Measurements from ENCODE around the gene ZNF343.

ZNF343 gene

DNA sequence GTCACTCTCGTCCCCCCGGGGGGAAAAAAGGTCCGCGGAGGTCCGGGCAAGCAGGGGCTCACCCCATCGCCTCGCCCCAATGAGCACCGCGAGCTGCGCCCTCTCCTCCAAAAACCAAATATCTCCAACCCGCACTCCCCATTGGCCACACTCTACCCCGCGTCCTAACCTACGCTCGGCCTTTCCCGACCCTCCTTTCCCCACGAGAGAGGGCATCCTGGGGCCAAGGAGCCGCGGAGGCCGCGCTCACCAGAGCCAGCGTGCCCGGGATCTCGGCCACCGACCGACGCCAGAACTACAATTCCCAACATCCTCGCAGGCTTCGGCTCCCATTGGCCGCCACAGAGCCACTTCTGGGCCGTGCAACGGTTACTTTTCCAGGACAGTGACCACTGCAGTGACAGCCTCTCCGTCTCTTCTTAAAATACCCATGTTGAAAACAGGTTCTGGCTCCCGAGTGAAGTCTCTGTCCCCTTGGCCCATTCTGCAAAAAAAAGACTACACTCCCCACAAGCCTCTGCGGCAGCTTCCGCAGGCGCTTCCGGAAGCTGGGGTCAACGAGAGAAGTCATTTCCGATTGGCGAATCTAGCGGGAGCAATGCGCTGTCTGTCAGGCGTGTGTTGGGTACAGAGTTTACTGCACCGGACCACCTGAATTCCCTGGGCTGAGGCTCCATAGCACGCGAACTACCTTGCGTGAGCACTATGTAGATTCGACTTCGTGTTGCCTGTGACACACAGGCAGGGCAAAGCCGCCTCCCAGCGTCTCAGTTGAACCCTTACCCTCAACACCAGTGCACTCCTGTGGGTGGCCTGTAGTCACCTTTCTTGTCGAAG is at the start of gene ZNF343:
ZNF343 (minus strand) TSS at position 285 of the 837 bp plus-strand sequence. CDS start 15,020 bp downstream, outside the sequence.
- no peaks in the 10 kb centered on the region for H3K36me3 ChIP-seq (ENCODE audit: insufficient read depth, low read length)
- H3K27ac ChIP-seq (ENCODE audit: low read depth, low read length), result peak within 1 kb of the TSS; percentile 55
- peak within 1 kb of the TSS; percentile 88 for H3K4me3 ChIP-seq (ENCODE audit: low read depth, low read length)
- H2AFZ ChIP-seq (ENCODE audit: low read length, unreplicated experiment), result peak within 1 kb of the TSS; percentile 96
- peaks cover 7% of the 10 kb centered on the region for H3K4me1 ChIP-seq (ENCODE audit: control insufficient read depth, insufficient read depth, low read length, unreplicated experiment)
- H3K27me3 ChIP-seq (ENCODE audit: insufficient read depth, low read length), result no peaks in the 10 kb centered on the region
- H3K79me2 ChIP-seq (ENCODE audit: control insufficient read depth, insufficient read depth, low read length, unreplicated experiment), result peaks cover 19% of the 10 kb centered on the region

GRCh38 chr20:2557873-2558580 is 49.3 kb upstream of the ZNF343 start:
- no peak overlapping the region for H2AFZ ChIP-seq (ENCODE audit: low read length, unreplicated experiment)
- no peaks in the 10 kb centered on the region for H3K36me3 ChIP-seq (ENCODE audit: insufficient read depth, low read length)
- no peaks in the 10 kb centered on the region for H3K4me1 ChIP-seq (ENCODE audit: control insufficient read depth, insufficient read depth, low read length, unreplicated experiment)
- no peaks in the 10 kb centered on the region for H3K79me2 ChIP-seq (ENCODE audit: control insufficient read depth, insufficient read depth, low read length, unreplicated experiment)
- H3K4me3 ChIP-seq (ENCODE audit: low read depth, low read length), result no peak overlapping the region
- peaks cover 88% of the 10 kb centered on the region for H3K27me3 ChIP-seq (ENCODE audit: insufficient read depth, low read length)
- H3K27ac ChIP-seq (ENCODE audit: low read depth, low read length), result no peak overlapping the region

- H3K27me3 ChIP-seq (ENCODE audit: insufficient read depth, low read length), result peaks cover 91% of the 10 kb centered on the region
- H3K27ac ChIP-seq (ENCODE audit: low read depth, low read length), result no peak overlapping the region
- no peaks in the 10 kb centered on the region for H3K4me1 ChIP-seq (ENCODE audit: control insufficient read depth, insufficient read depth, low read length, unreplicated experiment)
- H3K4me3 ChIP-seq (ENCODE audit: low read depth, low read length), result no peak overlapping the region
- no peaks in the 10 kb centered on the region for H3K79me2 ChIP-seq (ENCODE audit: control insufficient read depth, insufficient read depth, low read length, unreplicated experiment)
- H3K36me3 ChIP-seq (ENCODE audit: insufficient read depth, low read length), result no peaks in the 10 kb centered on the region
- no peak overlapping the region for H2AFZ ChIP-seq (ENCODE audit: low read length, unreplicated experiment)
Measured at GRCh38 chr20:2545594-2545993, 36.9 kb upstream of the ZNF343 start.

- Histone ChIP-seq H3K27me3 (ENCODE audit: insufficient read depth, low read length) (peaks cover 87% of the 10 kb centered on the region), H3K4me3 (ENCODE audit: low read depth, low read length) (no peak overlapping the region), H3K27ac (ENCODE audit: low read depth, low read length) (no peak overlapping the region), H2AFZ (ENCODE audit: low read length, unreplicated experiment) (no peak overlapping the region), H3K79me2 (ENCODE audit: control insufficient read depth, insufficient read depth, low read length, unreplicated experiment) (no peaks in the 10 kb centered on the region), H3K4me1 (ENCODE audit: control insufficient read depth, insufficient read depth, low read length, unreplicated experiment) (no peaks in the 10 kb centered on the region), H3K36me3 (ENCODE audit: insufficient read depth, low read length) (no peaks in the 10 kb centered on the region)
Measured at GRCh38 chr20:2544211-2544610, 35.5 kb upstream of the ZNF343 start.

- Histone ChIP-seq H3K79me2 (ENCODE audit: control insufficient read depth, insufficient read depth, low read length, unreplicated experiment) (no peaks in the 10 kb centered on the region), H3K36me3 (ENCODE audit: insufficient read depth, low read length) (no peaks in the 10 kb centered on the region), H3K4me1 (ENCODE audit: control insufficient read depth, insufficient read depth, low read length, unreplicated experiment) (no peaks in the 10 kb centered on the region), H3K27ac (ENCODE audit: low read depth, low read length) (no peak overlapping the region), H2AFZ (ENCODE audit: low read length, unreplicated experiment) (no peak overlapping the region), H3K27me3 (ENCODE audit: insufficient read depth, low read length) (peaks cover 89% of the 10 kb centered on the region), H3K4me3 (ENCODE audit: low read depth, low read length) (no peak overlapping the region)
Measured at GRCh38 chr20:2542361-2542760, 33.6 kb upstream of the ZNF343 start.

DNA sequence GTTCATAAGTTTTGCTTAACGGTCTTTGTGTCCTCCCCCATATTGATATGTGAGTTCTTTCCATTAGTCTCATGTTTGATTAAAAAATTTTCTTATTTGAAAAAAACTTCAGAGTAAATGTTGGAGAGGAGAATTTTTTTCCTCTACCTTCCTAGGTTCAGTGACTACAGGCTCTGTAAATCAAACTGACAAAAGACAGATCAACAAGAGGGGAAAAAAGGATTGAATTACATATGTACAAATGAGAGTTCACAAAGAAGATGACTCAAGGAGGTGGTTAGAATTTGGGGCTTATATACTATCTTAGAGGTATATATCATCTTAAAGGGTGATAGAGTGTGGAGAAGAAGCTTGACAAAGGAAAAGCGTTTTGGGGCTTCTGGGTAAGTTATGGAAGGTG is 33.2 kb upstream of the ZNF343 start:
- no peaks in the 10 kb centered on the region for H3K79me2 ChIP-seq (ENCODE audit: control insufficient read depth, insufficient read depth, low read length, unreplicated experiment)
- no peak overlapping the region for H3K4me3 ChIP-seq (ENCODE audit: low read depth, low read length)
- H3K27me3 ChIP-seq (ENCODE audit: insufficient read depth, low read length), result peaks cover 89% of the 10 kb centered on the region
- no peaks in the 10 kb centered on the region for H3K4me1 ChIP-seq (ENCODE audit: control insufficient read depth, insufficient read depth, low read length, unreplicated experiment)
- no peak overlapping the region for H3K27ac ChIP-seq (ENCODE audit: low read depth, low read length)
- H3K36me3 ChIP-seq (ENCODE audit: insufficient read depth, low read length), result no peaks in the 10 kb centered on the region
- H2AFZ ChIP-seq (ENCODE audit: low read length, unreplicated experiment), result no peak overlapping the region

- peaks cover 69% of the 10 kb centered on the region for H3K27me3 ChIP-seq (ENCODE audit: insufficient read depth, low read length)
- no peaks in the 10 kb centered on the region for H3K4me1 ChIP-seq (ENCODE audit: control insufficient read depth, insufficient read depth, low read length, unreplicated experiment)
- no peaks in the 10 kb centered on the region for H3K36me3 ChIP-seq (ENCODE audit: insufficient read depth, low read length)
Measured at GRCh38 chr20:2538931-2539720, 30.4 kb upstream of the ZNF343 start.

DNA sequence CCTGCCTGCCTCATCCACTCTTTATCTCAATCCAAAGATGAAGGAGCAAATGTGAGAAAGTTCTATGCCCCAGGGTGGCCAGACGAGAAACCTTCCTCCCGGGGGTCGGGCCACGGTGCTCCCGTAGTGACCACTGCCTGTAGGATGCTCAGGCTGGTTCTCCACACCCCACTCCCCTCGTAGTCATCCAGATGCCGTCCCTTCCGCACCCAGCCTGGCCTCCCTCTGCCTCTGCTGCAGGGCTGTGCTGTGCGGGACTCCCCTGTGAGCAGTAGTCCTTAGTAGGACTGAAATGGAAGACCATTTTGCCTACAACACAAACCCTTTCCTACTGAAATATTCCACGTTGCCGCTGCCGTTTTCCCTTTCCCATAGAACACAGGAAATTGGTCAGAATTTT is 29.6 kb upstream of the ZNF343 start:
- H3K4me3 ChIP-seq (ENCODE audit: low read depth, low read length), result no peak overlapping the region
- H2AFZ ChIP-seq (ENCODE audit: low read length, unreplicated experiment), result no peak overlapping the region
- H3K27me3 ChIP-seq (ENCODE audit: insufficient read depth, low read length), result peaks cover 70% of the 10 kb centered on the region
- H3K79me2 ChIP-seq (ENCODE audit: control insufficient read depth, insufficient read depth, low read length, unreplicated experiment), result no peaks in the 10 kb centered on the region
- H3K27ac ChIP-seq (ENCODE audit: low read depth, low read length), result no peak overlapping the region
- H3K4me1 ChIP-seq (ENCODE audit: control insufficient read depth, insufficient read depth, low read length, unreplicated experiment), result no peaks in the 10 kb centered on the region
- no peaks in the 10 kb centered on the region for H3K36me3 ChIP-seq (ENCODE audit: insufficient read depth, low read length)

More at GRCh38 chr20:2538931-2539720, 30.4 kb upstream of the ZNF343 start:
- H3K4me3 ChIP-seq (ENCODE audit: low read depth, low read length), result no peak overlapping the region
- H3K79me2 ChIP-seq (ENCODE audit: control insufficient read depth, insufficient read depth, low read length, unreplicated experiment), result no peaks in the 10 kb centered on the region
- no peak overlapping the region for H3K27ac ChIP-seq (ENCODE audit: low read depth, low read length)
- H2AFZ ChIP-seq (ENCODE audit: low read length, unreplicated experiment), result no peak overlapping the region

- Histone ChIP-seq H3K36me3 (ENCODE audit: insufficient read depth, low read length) (no peaks in the 10 kb centered on the region), H2AFZ (ENCODE audit: low read length, unreplicated experiment) (no peak overlapping the region), H3K27ac (ENCODE audit: low read depth, low read length) (no peak overlapping the region), H3K27me3 (ENCODE audit: insufficient read depth, low read length) (peaks cover 66% of the 10 kb centered on the region), H3K79me2 (ENCODE audit: control insufficient read depth, insufficient read depth, low read length, unreplicated experiment) (no peaks in the 10 kb centered on the region), H3K4me1 (ENCODE audit: control insufficient read depth, insufficient read depth, low read length, unreplicated experiment) (no peaks in the 10 kb centered on the region), H3K4me3 (ENCODE audit: low read depth, low read length) (no peak overlapping the region)
Measured at GRCh38 chr20:2537101-2537500, 28.4 kb upstream of the ZNF343 start.

- no peak within 1 kb of the TSS for H3K4me3 ChIP-seq (ENCODE audit: low read depth, low read length)
- peaks cover 64% of the 10 kb centered on the region for H3K27me3 ChIP-seq (ENCODE audit: insufficient read depth, low read length)
- no peak within 1 kb of the TSS for H2AFZ ChIP-seq (ENCODE audit: low read length, unreplicated experiment)
- no peak within 1 kb of the TSS for H3K27ac ChIP-seq (ENCODE audit: low read depth, low read length)
- no peaks in the 10 kb centered on the region for H3K79me2 ChIP-seq (ENCODE audit: control insufficient read depth, insufficient read depth, low read length, unreplicated experiment)
- H3K36me3 ChIP-seq (ENCODE audit: insufficient read depth, low read length), result no peaks in the 10 kb centered on the region
- H3K4me1 ChIP-seq (ENCODE audit: control insufficient read depth, insufficient read depth, low read length, unreplicated experiment), result no peaks in the 10 kb centered on the region
Measured at GRCh38 chr20:2536560-2536986, 27.9 kb upstream of the ZNF343 start, which contains the start of gene TMC2. TMC2 (plus strand) TSS chr20:2536573; CDS start chr20:2536622, 49 bp downstream.
